Measurements from ENCODE around the gene CHST11.

The CHST11 gene

GRCh38 chr12:104591257-104591885 lies 134.6 kb downstream of the CHST11 start:
- no peak overlapping the region for H3K4me3 ChIP-seq (ENCODE audit: control insufficient read depth, low read depth, low read length)
- TF ChIP-seq CTCF (IDR thresholded peaks at IDR 0.05; ENCODE audit: control insufficient read depth, insufficient read depth, low read depth, low read length, missing control alignments) = no peak
- DNase-seq (ENCODE audit: low read depth) = no peak

DNA sequence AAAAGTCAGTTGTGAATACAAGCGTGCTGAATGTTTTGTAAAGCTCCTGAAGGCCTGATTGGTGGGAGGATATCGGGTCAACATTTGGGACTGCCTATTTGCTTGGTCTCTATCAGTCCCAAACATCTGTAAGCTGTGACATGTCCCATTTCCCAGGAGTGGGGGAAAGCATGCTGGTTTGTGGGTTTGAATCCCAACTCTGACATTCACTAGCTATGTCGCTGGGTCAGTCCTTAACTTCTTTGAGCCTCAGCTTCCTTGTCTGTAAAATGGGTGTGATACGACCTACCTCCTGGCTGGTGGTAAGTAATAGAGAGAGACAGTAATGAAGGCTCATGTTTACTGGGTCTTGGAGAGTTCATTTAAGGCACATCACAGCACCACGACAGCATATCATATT lies 136.7 kb downstream of the CHST11 start:
- DNase-seq (ENCODE audit: low read depth) = no peak
- no peak for TF ChIP-seq CTCF (IDR thresholded peaks at IDR 0.05; ENCODE audit: control insufficient read depth, insufficient read depth, low read depth, low read length, missing control alignments)
- no peak overlapping the region for H3K4me3 ChIP-seq (ENCODE audit: control insufficient read depth, low read depth, low read length)

GRCh38 chr12:104596134-104596799 lies 139.5 kb downstream of the CHST11 start:
- H3K4me3 ChIP-seq (ENCODE audit: control insufficient read depth, low read depth, low read length) = no peak overlapping the region
- TF ChIP-seq CTCF (IDR thresholded peaks at IDR 0.05; ENCODE audit: control insufficient read depth, insufficient read depth, low read depth, low read length, missing control alignments) = no peak
- peak; percentile 90 for DNase-seq (ENCODE audit: low read depth)

GRCh38 chr12:104596898-104597843 lies 140.4 kb downstream of the CHST11 start:
- H3K4me3 ChIP-seq (ENCODE audit: control insufficient read depth, low read depth, low read length) = no peak overlapping the region
- no peak for DNase-seq (ENCODE audit: low read depth)
- no peak for TF ChIP-seq CTCF (IDR thresholded peaks at IDR 0.05; ENCODE audit: control insufficient read depth, insufficient read depth, low read depth, low read length, missing control alignments)

GRCh38 chr12:104598342-104599271 lies 141.9 kb downstream of the CHST11 start:
- H3K4me3 ChIP-seq (ENCODE audit: control insufficient read depth, low read depth, low read length) = no peak overlapping the region
- DNase-seq (ENCODE audit: low read depth) = no peak
- no peak for TF ChIP-seq CTCF (IDR thresholded peaks at IDR 0.05; ENCODE audit: control insufficient read depth, insufficient read depth, low read depth, low read length, missing control alignments)
